GM19397 (cell line): ENCODE data around the gene CLDN6.

Experiments
- ATAC-seq: cut with Tn5 transposase; IDR thresholded peaks from one replicate; pipeline ENCODE4 v1.9.1; 2021; ENCODE audit warnings: mild to moderate bottlenecking, moderate library complexity; ENCODE audit not compliant: unreplicated experiment

CLDN6 gene

GRCh38 chr16:3029491-3030221 is 11.7 kb upstream of the CLDN6 start:
- ATAC-seq, result no peak

GRCh38 chr16:3028716-3029319 is 10.8 kb upstream of the CLDN6 start:
- no peak for ATAC-seq

GRCh38 chr16:3027983-3028715 is 10.2 kb upstream of the CLDN6 start:
- no peak for ATAC-seq

- no peak for ATAC-seq
Measured at GRCh38 chr16:3027489-3027795, 9.5 kb upstream of the CLDN6 start.

GRCh38 chr16:3026609-3027488 is 8.9 kb upstream of the CLDN6 start:
- ATAC-seq, result no peak

GRCh38 chr16:3026003-3026378 is 8.0 kb upstream of the CLDN6 start:
- ATAC-seq, result no peak

GRCh38 chr16:3025032-3026002 is 7.3 kb upstream of the CLDN6 start:
- ATAC-seq, result no peak

- peak; percentile 71 for ATAC-seq
Measured at GRCh38 chr16:3023669-3024478, 5.9 kb upstream of the CLDN6 start, which contains the start of the genes HCFC1R1 and THOC6. Gene HCFC1R1, minus strand, starts transcription at chr16:3023942. Its CDS starts 1 bp downstream, at chr16:3023941. Gene THOC6, plus strand, starts transcription at chr16:3024035. Its CDS starts 292 bp downstream, at chr16:3024327.

- ATAC-seq, result no peak
Measured at GRCh38 chr16:3023415-3023668, 5.4 kb upstream of the CLDN6 start.

- ATAC-seq, result no peak
Measured at GRCh38 chr16:3022684-3023414, 4.9 kb upstream of the CLDN6 start.

GRCh38 chr16:3022208-3022683 is 4.3 kb upstream of the CLDN6 start:
- ATAC-seq, result no peak

GRCh38 chr16:3021449-3022207 is 3.6 kb upstream of the CLDN6 start:
- ATAC-seq, result no peak

- no peak for ATAC-seq
Measured at GRCh38 chr16:3020604-3021448, 2.8 kb upstream of the CLDN6 start.

- peak; percentile 26 for ATAC-seq
Measured at GRCh38 chr16:3020247-3020603, 2.2 kb upstream of the CLDN6 start, which contains the start of gene TNFRSF12A. Gene TNFRSF12A, plus strand, starts transcription at chr16:3020368. Its CDS starts 30 bp downstream, at chr16:3020398.

GRCh38 chr16:3019594-3020246 is 1.7 kb upstream of the CLDN6 start:
- no peak for ATAC-seq

- ATAC-seq, result no peak
Measured at GRCh38 chr16:3017344-3017743, 639 bp downstream of the CLDN6 start.
